K562 (cell line): ENCODE measurements around the gene TUFM. TPM values are rescaled to one million over a fixed set of nuclear protein-coding genes. Genes with fewer than 3 reads are reported as not detected.

ENCODE experiments used
- BRD4 ChIP-seq: fragments of 200-600 bp; sonication (generic); IDR thresholded peaks from 2 replicates; pipeline ENCODE4 v1.6.1; 2017; ENCODE audit warnings: inconsistent platforms
- CBFB ChIP-seq: sonication (generic); formaldehyde crosslinking; IDR thresholded peaks from 2 replicates; pipeline ENCODE4 v1.4.0; 2020; ENCODE audit warnings: mild to moderate bottlenecking, missing genetic modification reagents
- CHD4 ChIP-seq: fragments of 200-600 bp; sonication (generic); IDR thresholded peaks from 3 replicates; pipeline ENCODE4 v1.6.1; 2012; ENCODE audit warnings: low read depth, mild to moderate bottlenecking, mixed read lengths, low read length, inconsistent platforms; ENCODE audit not compliant: insufficient read depth, insufficient replicate concordance, poor library complexity, severe bottlenecking
- DDX20 ChIP-seq: fragments of 450-650 bp; IDR thresholded peaks from 2 replicates; pipeline ENCODE4 v1.6.1; 2016; ENCODE audit warnings: missing genetic modification characterization, low read depth, mild to moderate bottlenecking, missing compliant biosample characterization, moderate library complexity
- KAT2B ChIP-seq: IDR thresholded peaks from one replicate; pipeline ENCODE4 v1.6.1; 2012; ENCODE audit warnings: low read depth, mild to moderate bottlenecking, control low read depth, inconsistent platforms, low read length, moderate library complexity
- MTA1 ChIP-seq: fragments of 450-650 bp; IDR thresholded peaks from 2 replicates; pipeline ENCODE4 v1.6.1; 2017; ENCODE audit warnings: borderline replicate concordance
- NR0B1 ChIP-seq: fragments of 450-650 bp; IDR thresholded peaks from one replicate; pipeline ENCODE4 v1.6.1; 2018; ENCODE audit warnings: mild to moderate bottlenecking, moderate library complexity; ENCODE audit not compliant: partially characterized antibody
- PATZ1 ChIP-seq: fragments of 250-450 bp; sonication (Bioruptor Pico); IDR thresholded peaks from 2 replicates; pipeline ENCODE4 v1.5.0; 2020; ENCODE audit warnings: mild to moderate bottlenecking, borderline replicate concordance
- PHF8 ChIP-seq: fragments of 200-600 bp; sonication (generic); IDR thresholded peaks from 2 replicates; pipeline ENCODE4 v1.6.1; 2012; ENCODE audit warnings: mixed run types, mild to moderate bottlenecking, inconsistent platforms, low read length, moderate library complexity, borderline replicate concordance
- POLR2A ChIP-seq: fragments of 450-650 bp; conservative IDR thresholded peaks from 2 replicates; pipeline ENCODE4 v1.6.1; 2016
- POLR2G ChIP-seq: fragments of 200-400 bp; formaldehyde crosslinking; IDR thresholded peaks from 2 replicates; pipeline ENCODE4 v1.6.1; 2017; ENCODE audit warnings: low read depth, mild to moderate bottlenecking, antibody characterized with exemption, low read length, moderate library complexity
- PTBP1 ChIP-seq: fragments of 200-400 bp; formaldehyde crosslinking; IDR thresholded peaks from 2 replicates; pipeline ENCODE4 v1.6.1; 2017; ENCODE audit warnings: low read depth, low read length
- SIRT6 ChIP-seq: IDR thresholded peaks from one replicate; pipeline ENCODE4 v1.6.1; 2012; ENCODE audit warnings: low read depth, mild to moderate bottlenecking, control low read depth, inconsistent platforms, low read length, moderate library complexity
- SMARCE1 ChIP-seq: fragments of 450-650 bp; IDR thresholded peaks from 2 replicates; pipeline ENCODE4 v1.7.1; 2016; ENCODE audit warnings: mild to moderate bottlenecking
- SNIP1 ChIP-seq: fragments of 450-650 bp; IDR thresholded peaks from 2 replicates; pipeline ENCODE4 v1.7.1; 2017; ENCODE audit warnings: low read depth, mild to moderate bottlenecking
- SREBF1 ChIP-seq: fragments of 150-350 bp; IDR thresholded peaks from 2 replicates; pipeline ENCODE4 v1.6.1; 2014; ENCODE audit warnings: antibody characterized with exemption, low read depth, low read length, borderline replicate concordance
- SRSF3 ChIP-seq: fragments of 200-400 bp; formaldehyde crosslinking; IDR thresholded peaks from 2 replicates; pipeline ENCODE4 v1.6.1; 2016; ENCODE audit warnings: mild to moderate bottlenecking, low read length, moderate library complexity; ENCODE audit not compliant: insufficient read depth
- ZC3H8 ChIP-seq: fragments of 450-650 bp; IDR thresholded peaks from 2 replicates; pipeline ENCODE4 v1.6.1; 2017
- polyA plus RNA-seq, 8 experiments: library from polyadenylated mRNA; depleted of rRNA in 4 of 8; stranded (reverse) in 5 of 8; unstranded in 3 of 8; fragments of >200 nt; fragmentation: Nextera tagmentation in 2 of 8; fragmentation: Illumina TruSeq in 1 of 8; extraction: Ambion mirVana in 2 of 8; extraction: Trizol in 1 of 8; gene quantifications; 2 replicates each; pipeline versions ENCODE4 v1.2.1 to v1.2.3, GENCODE V29; 2011 to 2014; ENCODE audit warnings: inconsistent platforms in 1 of 8, missing spikeins in 1 of 8
- total RNA-seq, 7 experiments: library from RNA; depleted of rRNA in 6 of 7; stranded (reverse); fragments of >200 nt in 6 of 7; fragmentation: Illumina TruSeq in 2 of 7; extraction: Trizol in 2 of 7; gene quantifications; 2 replicates each; pipeline versions ENCODE4 v1.2.1 to v1.2.3, GENCODE V29; 2011 to 2021; ENCODE audit warnings: low replicate concordance in 1 of 7
- TF ChIP-seq, protein P1 (sequence below): sonication (generic); formaldehyde crosslinking; IDR thresholded peaks from 2 replicates; pipeline ENCODE4 v1.8.1; 2022; ENCODE audit warnings: missing genetic modification reagents
- TF ChIP-seq, protein P2 (sequence below), 2 experiments: fragments of 450-650 bp in 1 of 2; sonication (generic) in 1 of 2; formaldehyde crosslinking; conservative IDR thresholded peaks; 2 replicates each; pipeline versions ENCODE4 v1.4.0 to v1.8.1; 2020 to 2022; ENCODE audit warnings: mild to moderate bottlenecking in 1 of 2, missing genetic modification reagents in 1 of 2
- TF ChIP-seq, protein P3 (sequence below): fragments of 450-650 bp; IDR thresholded peaks from 2 replicates; pipeline ENCODE4 v1.6.1; 2017; ENCODE audit warnings: mild to moderate bottlenecking, moderate library complexity

TUFM gene
- total and polyA plus RNA-seq, 9 of the 15 experiments (the other 6 are each of a cell fraction or from before 2014, with no cell fraction given): 34.1 to 434 (median 256) TPM

GRCh38 chr16:28846080-28846932 is at the start of gene TUFM (continued):
- TF ChIP-seq PTBP1: 0 out of 2 replicates have a peak, but pooled peaks have one; percentile 27
- TF ChIP-seq MTA1: peak; percentile 98
- 0 out of 2 replicates have a peak, but pooled peaks have one; percentile 39 for TF ChIP-seq SMARCE1
- TF ChIP-seq SREBF1: 0 out of 2 replicates have a peak, but pooled peaks have one; percentile 52
- peak; percentile 88 for TF ChIP-seq POLR2A
- TF ChIP-seq, protein P1, sequence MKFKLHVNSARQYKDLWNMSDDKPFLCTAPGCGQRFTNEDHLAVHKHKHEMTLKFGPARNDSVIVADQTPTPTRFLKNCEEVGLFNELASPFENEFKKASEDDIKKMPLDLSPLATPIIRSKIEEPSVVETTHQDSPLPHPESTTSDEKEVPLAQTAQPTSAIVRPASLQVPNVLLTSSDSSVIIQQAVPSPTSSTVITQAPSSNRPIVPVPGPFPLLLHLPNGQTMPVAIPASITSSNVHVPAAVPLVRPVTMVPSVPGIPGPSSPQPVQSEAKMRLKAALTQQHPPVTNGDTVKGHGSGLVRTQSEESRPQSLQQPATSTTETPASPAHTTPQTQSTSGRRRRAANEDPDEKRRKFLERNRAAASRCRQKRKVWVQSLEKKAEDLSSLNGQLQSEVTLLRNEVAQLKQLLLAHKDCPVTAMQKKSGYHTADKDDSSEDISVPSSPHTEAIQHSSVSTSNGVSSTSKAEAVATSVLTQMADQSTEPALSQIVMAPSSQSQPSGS (CRISPR knock-in tag): peak; percentile 70; the same call in 1 of the 2 replicates
- no peak for TF ChIP-seq KAT2B
- no peak for TF ChIP-seq SRSF3
- no peak for TF ChIP-seq PATZ1 (CRISPR knock-in tag)
- TF ChIP-seq NR0B1: no peak
- no peak for TF ChIP-seq BRD4
- peak; percentile 82 for TF ChIP-seq PHF8
- no peak for TF ChIP-seq DDX20 (tag)
- TF ChIP-seq, protein P2, sequence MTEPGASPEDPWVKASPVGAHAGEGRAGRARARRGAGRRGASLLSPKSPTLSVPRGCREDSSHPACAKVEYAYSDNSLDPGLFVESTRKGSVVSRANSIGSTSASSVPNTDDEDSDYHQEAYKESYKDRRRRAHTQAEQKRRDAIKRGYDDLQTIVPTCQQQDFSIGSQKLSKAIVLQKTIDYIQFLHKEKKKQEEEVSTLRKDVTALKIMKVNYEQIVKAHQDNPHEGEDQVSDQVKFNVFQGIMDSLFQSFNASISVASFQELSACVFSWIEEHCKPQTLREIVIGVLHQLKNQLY (CRISPR knock-in tag; conservative IDR thresholded peaks at IDR 0.05): 0 out of 4 replicates have a peak, but pooled peaks of 1 of the 2 experiments have one; percentile 14
- TF ChIP-seq, protein P3, sequence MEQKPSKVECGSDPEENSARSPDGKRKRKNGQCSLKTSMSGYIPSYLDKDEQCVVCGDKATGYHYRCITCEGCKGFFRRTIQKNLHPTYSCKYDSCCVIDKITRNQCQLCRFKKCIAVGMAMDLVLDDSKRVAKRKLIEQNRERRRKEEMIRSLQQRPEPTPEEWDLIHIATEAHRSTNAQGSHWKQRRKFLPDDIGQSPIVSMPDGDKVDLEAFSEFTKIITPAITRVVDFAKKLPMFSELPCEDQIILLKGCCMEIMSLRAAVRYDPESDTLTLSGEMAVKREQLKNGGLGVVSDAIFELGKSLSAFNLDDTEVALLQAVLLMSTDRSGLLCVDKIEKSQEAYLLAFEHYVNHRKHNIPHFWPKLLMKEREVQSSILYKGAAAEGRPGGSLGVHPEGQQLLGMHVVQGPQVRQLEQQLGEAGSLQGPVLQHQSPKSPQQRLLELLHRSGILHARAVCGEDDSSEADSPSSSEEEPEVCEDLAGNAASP: no peak
- TF ChIP-seq SNIP1: peak; percentile 93
- peak; percentile 85 for TF ChIP-seq CBFB (CRISPR knock-in tag)
- TF ChIP-seq POLR2G: peak; percentile 93
- peak; percentile 98 for TF ChIP-seq CHD4
- no peak for TF ChIP-seq ZC3H8
- no peak for TF ChIP-seq SIRT6
